Activated T-cell treated with anti-CD3 and anti-CD28 coated beads for 1 hour (primary cell): Measurements from ENCODE around the gene TMEM240.
"Not testable (repeated sequence)": the region's sequence is repeated elsewhere in the genome, so short reads cannot be mapped to it uniquely, and the experiment has no call there.

Experiments
- DNase-seq: peaks from one replicate; pipeline ENCODE4 v3.0.0-alpha.2; 2020; ENCODE audit warnings: low read depth

Gene TMEM240

GRCh38 chr1:1540818-1541628 lies 599 bp upstream of the TMEM240 start:
- DNase-seq = no peak

DNA sequence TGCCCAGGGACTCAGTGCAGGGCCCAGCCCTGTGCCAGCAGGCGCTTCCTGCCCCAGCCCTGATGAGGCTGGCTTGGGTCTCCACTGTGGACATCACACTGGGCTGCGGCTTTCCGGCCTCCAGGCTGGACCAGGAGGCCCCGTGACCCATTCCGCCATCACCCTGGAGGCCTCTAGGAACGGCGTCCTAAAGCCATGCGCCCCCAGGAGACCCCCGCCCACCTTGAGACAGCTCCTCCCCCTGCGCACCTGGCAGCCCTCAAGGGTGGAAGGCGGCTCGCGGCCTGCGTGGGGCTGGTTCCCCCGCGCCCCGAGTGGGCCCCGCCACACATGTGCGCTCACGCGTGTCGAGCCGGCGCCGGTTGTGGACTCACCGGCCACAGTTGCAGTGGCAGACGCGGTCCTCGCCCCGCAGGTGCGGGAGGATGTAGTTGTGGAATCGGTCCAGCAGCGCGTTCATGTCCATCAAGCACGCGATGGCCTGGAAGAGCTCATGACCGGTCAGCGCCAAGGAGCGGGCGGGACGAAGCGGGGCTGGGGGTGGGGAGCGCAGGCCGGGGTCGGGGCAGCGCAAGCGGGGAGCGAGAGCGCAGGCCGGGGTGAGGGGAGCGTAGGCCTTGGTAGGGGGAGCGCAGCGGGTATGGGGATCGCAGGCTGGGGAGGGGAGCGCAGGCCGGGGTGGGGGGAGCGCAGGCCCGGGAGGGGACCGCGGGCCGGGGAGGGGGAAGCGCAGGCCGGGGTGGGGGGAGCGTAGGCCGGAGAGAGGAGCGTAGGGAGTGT lies 924 bp downstream of the TMEM240 start:
- no peak for DNase-seq

GRCh38 chr1:1538989-1539309 lies 1.5 kb downstream of the TMEM240 start:
- DNase-seq = no peak

GRCh38 chr1:1538334-1538733 lies 2.1 kb downstream of the TMEM240 start:
- DNase-seq = no peak

DNA sequence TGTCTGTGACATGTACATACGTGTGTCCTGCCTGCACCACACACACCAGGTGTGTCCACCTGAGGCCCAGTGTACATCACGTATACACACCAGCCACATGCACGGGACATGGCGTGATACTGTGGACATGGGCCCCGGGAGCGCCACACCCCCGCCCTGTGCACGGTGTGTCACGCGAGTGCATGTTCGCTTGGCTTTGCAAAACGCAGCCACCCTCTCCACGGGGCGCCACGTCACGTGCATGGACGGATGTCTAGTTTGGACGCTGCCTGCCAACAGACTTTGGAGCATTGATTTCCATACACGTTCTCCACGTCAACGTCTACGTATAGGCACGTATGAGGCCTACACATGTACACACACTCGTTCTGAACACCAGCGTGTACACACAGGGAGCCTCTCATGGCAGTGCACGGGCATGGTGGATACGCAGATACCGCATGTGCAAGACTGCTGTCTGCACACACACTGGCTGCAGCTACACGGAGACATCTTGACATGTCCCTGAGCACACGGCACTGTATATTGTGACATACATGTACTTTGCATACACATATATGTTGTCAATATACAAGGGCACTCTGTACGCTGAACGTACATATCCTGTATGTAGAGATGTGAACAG lies 2.7 kb downstream of the TMEM240 start:
- DNase-seq = no peak

DNA sequence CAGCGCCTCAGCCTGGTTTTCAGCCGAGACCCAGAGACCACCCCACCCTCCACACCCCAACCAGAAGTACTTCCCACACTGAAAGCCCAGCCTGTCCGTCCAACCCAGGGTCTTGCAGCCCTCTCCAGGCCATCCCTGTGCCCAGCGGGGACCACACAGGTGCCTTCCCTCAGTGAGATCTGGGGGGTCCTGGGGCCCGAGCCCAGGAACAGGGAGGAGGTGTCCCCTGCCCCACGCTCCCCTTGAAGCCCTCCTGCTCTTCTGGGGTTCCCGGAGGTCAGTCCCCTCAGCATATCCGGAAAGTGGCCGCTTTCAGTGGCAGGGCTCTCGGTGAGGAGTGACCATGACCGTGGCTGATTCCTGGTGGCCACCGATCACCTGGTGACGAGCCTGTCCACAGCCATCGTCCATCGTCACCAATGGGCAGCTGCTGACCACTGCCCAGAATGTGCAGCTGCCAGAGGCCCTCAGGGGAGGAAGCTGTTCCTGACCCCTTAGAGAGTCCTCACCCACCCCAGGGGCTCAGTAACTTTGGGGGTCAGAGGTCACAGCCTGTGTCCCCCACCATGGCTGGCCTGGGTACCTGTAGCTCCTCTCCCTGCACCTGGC lies 3.4 kb downstream of the TMEM240 start:
- DNase-seq = no peak

DNA sequence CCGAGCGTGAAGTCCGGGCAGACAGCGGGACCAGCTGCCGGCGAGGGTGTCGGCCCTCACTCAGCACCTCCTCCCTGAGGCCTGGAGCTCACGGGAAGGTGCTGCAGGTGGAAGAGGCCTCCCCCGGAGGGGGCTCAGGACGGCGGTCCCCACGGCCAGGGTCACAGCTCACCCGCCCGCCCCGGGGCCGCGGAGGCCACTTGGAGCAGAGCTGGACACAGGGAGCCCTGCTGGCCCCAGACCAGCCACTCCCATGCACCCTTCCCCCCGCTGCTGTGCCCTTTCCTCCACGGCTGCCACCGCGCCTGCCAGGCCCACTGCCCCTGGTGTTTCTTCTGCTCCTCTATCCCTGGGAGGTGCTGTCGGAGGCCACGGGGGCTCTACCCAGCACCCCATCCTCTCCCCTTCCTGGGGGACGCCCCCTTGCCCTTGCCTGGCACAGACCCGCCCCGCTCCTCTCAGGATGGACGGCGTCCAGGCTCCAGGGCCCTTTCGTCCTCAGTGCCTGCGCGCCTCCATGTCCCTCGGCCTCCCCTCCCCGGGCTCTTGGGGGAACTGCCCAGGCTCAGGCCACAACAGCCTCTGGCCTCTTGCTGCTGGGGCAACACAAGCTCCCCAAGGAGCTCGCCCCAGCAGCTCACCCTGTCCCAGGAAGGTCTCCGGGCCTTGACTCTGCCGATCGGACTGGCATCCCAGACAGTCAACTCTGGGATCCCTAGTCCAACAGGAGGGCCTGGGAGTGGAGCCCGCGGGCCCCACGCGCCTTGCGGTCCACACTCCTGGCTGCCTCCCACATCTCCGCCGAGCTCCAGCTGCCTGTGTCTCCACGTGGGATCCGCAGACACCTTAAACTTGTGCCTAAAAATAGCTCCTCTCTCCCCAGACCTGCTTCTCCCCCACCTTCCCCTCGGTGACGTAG lies 4.1 kb downstream of the TMEM240 start:
- no peak for DNase-seq

DNA sequence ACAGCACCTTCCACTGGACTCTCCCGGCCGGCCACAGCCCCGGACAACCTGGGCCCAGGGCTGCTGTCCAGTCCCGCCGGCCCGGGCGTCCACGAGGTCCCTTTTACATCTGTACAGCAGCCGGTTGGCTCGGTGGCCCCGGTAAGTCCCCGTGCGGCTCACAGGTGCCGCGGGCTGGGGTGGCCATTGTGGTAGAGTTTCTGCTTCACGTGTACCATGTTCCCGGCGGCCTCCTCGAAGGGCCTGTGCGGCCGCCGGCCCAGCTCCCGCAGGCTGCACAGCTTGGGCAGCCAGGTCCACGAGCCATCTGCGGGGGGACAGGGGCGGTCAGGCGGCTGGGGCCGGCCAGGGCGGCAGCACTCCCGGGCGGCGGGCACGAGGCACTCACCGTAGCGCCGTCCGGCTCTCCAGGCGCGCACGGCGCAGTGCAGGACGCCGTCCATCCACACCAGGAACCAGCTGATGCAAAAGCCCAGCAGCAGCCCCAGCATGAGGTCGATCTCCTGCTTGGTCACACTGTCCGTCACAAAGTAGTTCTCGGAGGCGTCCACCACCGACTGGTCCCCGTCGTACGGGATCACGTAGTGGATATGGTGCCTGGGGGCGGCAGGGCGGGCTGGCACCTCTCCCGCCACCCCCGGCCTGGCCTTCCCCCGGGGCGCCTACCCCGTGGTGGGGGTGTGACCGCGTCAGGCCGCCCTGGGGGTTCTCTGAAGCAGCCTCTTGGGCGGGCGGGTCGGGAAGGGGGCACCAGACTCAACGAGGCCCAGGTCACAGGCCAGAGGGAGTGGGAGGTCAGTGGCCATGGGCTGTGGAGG lies 5.0 kb downstream of the TMEM240 start:
- DNase-seq = no peak

- no peak for DNase-seq
These were observed 5.8 kb downstream of the TMEM240 start for GRCh38 chr1:1534401-1535154.

DNA sequence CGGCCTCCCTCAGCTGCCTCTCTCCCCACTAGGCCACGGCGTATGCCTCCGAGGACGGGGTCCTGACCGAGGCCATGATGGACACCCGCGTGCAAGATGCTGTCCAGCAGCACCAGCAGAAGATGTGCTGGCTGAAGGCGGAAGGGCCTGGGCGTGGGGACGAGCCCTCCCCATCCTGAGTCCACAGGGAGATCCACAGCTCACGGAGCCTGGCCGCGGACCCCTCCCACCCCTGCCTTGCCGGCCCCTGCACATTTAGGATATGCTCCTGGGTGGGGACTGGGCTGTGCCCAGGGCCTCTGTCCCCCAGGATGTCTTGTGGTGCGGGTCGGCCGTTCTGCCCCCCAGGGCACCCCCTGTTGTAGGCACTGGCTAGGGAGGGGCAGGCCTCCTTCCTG lies 6.5 kb downstream of the TMEM240 start:
- DNase-seq = not testable (repeated sequence)

DNA sequence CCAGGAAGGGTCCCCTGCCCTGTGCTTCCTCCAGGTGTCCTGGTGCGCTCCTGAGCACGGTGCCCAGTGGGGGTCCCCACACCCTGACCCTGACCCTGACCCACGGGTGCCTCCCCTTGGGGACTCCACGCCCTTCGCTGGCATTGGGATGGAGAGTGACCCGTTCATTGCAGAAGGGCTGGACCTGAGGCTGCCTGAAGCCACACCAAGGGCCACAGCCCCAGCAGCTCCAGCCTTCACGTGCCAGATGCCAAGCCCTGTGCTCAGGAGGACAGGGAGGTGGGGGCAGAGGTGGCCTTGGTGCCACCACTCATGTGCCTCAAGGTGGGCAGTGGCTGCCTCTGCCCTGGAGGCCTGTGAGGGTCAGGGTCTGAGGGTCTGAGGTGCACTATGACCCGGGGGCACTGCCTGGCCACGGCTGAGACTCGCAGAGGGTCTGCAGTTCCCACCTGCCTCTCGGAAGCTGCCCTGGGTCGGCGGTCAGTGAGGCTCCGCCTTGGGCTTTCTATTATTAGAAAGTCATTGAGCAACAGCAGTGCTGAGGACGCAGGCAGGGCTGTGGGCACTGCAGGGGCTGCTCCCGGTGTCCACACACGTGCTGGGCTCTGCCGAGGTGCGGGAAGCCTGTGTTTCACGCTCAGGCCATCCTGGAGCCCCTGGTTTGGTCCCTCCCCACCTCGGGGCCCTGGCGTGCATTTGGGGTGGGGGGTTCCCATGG lies 7.1 kb downstream of the TMEM240 start:
- not testable (repeated sequence) for DNase-seq

DNA sequence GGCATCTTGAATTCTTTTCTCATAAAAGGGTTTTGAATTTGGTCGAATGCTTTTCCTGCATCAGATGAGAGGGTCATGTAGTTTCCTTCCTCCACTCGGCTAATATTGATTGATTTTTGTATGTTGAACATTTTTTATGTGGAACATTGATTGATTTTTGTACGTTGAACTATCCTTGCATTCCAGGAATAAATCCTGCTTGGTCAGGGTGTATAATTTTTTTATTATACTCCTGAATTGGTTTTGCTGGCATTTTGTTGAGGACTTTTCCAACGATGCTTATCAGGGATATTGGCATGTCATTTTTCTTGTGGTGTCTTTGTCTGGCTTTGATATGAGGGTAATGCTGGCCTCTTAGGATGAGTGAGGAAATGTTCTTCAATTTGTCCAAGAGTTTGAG lies 8.5 kb downstream of the TMEM240 start:
- DNase-seq = no peak

- no peak for DNase-seq
These were observed 10.5 kb downstream of the TMEM240 start for GRCh38 chr1:1529936-1530335.

- no peak for DNase-seq
These were observed 11.1 kb downstream of the TMEM240 start for GRCh38 chr1:1529321-1529720.

DNA sequence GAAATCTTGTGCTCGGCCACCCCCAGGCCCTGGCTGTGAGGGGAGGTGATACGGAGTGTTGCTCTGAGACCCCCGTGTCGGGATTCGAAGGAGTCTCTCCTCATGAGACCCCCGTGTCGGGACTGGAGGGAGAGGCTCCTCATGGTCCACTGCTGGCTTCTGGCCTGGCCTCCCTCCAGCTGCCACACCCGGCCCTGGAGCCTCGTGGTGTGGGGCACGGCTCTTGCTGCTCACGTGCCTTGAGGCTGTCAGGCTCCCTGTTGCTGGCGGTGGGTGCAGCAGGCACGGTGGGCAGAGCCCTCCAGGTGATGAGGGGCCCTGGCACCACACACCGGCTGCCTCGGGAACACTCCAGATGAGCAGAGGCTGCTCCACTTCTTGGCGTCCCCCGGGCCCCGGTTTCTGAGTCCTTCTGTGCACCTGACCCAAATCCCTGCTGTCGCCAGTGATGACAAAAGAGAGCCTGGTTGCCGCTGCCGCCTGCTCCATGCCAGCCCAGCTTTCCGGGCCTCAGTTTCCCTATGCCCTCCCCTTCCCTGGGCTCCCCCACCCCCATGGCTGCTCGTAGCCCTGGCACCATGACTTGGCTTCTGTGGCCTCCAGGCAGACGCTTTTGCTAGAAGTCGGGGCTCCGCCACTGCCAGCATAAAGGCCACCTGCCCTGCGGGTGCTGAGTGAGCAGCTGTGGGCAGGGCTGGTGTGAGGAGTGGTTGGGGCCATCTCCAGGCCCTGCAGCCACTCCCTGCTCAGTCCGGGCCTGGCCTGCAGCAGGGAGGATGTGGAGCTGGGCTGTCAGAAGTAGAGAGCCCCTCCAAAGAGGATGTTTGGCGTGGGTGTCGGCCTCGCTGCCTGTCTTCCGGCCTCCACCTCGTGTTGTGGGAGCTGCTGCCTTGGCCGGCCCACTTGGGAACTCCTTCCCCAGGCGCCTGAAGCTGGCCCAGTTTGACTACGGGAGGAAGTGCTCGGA lies 11.8 kb downstream of the TMEM240 start:
- DNase-seq = no peak

GRCh38 chr1:1527092-1527816 lies 13.2 kb downstream of the TMEM240 start:
- DNase-seq = no peak

DNA sequence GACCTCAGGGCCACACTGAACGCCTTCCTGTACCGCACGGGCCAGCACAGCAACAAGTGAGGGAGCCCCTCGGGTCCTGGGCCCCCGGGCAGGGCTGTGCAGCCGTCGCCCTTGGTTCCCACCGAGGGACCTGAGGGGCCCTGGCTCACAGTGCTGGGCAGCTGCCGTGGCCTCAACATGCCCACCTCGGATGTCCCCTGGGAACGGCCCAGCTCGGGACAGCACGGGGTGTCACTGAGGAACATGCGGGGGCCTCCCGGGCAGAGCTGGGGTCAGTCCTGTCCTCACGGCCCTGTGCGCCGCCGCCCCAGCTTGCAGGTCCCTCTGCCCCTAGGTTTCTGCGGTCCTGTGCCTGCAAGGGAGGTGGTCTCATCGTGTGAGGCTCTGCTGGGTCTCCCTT lies 13.9 kb downstream of the TMEM240 start:
- DNase-seq = not testable (repeated sequence)
